Stimulated activated memory B cell treated with anti-CD40 and anti-IgM and Interleukin-4, amounts not matched to agents 10 μg/mL and 1 μg/mL and 100 μg/mL, for 72 hours (primary cell): ENCODE measurements around the gene DNAH9.
"Not testable (repeated sequence)": the region's sequence is repeated elsewhere in the genome, so short reads cannot be mapped to it uniquely, and the experiment has no call there.

Experiments used
- ATAC-seq: fragments of 150-1000 bp; cut with Tn5 transposase; 2 replicates; pipeline ENCODE4 v1.10.0; 2021
- H3K27ac Mint-ChIP-seq: one replicate; pipeline ENCODE4 v1.8.0; 2022; ENCODE audit warnings: mild to moderate bottlenecking, mixed read lengths
- H3K27me3 Mint-ChIP-seq: one replicate; pipeline ENCODE4 v1.8.0; 2022; ENCODE audit warnings: mixed read lengths
- H3K36me3 Mint-ChIP-seq: one replicate; pipeline ENCODE4 v1.8.0; 2022; ENCODE audit warnings: mixed read lengths
- H3K4me1 Mint-ChIP-seq: one replicate; pipeline ENCODE4 v1.8.0; 2022; ENCODE audit warnings: mixed read lengths
- H3K4me3 Mint-ChIP-seq: one replicate; pipeline ENCODE4 v1.8.0; 2022; ENCODE audit warnings: mild to moderate bottlenecking, moderate library complexity, mixed read lengths
- H3K9me3 Mint-ChIP-seq: one replicate; pipeline ENCODE4 v1.8.0; 2022; ENCODE audit warnings: mixed read lengths

Gene DNAH9

GRCh38 chr17:11949571-11949970 lies 351.3 kb downstream of the DNAH9 start:
- H3K36me3 Mint-ChIP-seq = peaks cover 19% of the 10 kb centered on the region
- not testable (repeated sequence) for ATAC-seq, H3K9me3 Mint-ChIP-seq, H3K4me1 Mint-ChIP-seq, H3K4me3 Mint-ChIP-seq, H3K27ac Mint-ChIP-seq, H3K27me3 Mint-ChIP-seq

GRCh38 chr17:11950771-11951519 lies 352.7 kb downstream of the DNAH9 start:
- Mint-ChIP-seq H3K36me3 (peaks cover 24% of the 10 kb centered on the region), H3K27me3 (no peaks in the 10 kb centered on the region), H3K4me1 (no peaks in the 10 kb centered on the region), H3K27ac (no peak overlapping the region), H3K4me3 (no peak overlapping the region), H3K9me3 (peaks cover 4% of the 10 kb centered on the region)
- no peak for ATAC-seq

DNA sequence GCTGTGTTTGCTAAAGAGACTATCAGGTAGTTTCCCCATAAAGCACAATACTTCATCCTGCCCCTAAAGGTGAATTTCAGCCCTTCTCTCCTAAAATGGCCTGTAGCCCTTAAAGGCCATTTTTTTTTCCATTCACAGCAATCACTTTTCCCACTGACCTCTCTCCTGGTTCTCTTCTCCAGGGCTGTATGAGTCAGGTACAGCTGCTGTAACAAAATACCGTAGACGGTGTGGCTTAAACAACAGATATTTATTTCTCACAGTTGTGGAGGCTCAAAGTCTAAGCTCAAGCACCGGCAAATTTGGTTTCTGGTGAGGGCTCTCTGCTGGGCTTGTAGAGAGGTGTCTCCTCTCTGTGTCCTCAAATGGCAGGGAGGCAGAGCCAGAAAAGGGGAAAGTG lies 354.3 kb downstream of the DNAH9 start:
- peaks cover 7% of the 10 kb centered on the region for H3K9me3 Mint-ChIP-seq
- H3K27me3 Mint-ChIP-seq = no peaks in the 10 kb centered on the region
- H3K27ac Mint-ChIP-seq = no peak overlapping the region
- no peaks in the 10 kb centered on the region for H3K4me1 Mint-ChIP-seq
- no peak for ATAC-seq
- H3K36me3 Mint-ChIP-seq = peaks cover 39% of the 10 kb centered on the region
- no peak overlapping the region for H3K4me3 Mint-ChIP-seq

DNA sequence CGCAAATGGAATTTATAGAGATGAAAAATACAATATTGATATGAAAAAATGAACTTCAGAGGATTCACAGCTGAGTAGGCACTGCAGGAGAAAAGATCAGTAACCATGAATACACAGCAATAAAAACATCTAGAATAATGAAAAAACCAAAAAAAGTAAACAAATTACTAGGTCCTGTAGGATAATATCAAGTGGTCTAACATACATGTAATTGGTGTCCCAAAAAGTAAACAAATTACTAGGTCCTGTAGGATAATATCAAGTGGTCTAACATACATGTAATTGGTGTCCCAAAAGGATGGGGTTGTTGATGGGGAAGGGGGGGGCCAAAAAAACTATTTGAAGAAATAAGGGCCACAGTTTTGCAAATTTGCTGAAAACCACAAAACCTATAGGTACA lies 355.7 kb downstream of the DNAH9 start:
- no peak for ATAC-seq
- Mint-ChIP-seq H3K27ac (no peak overlapping the region), H3K4me3 (no peak overlapping the region), H3K27me3 (no peaks in the 10 kb centered on the region), H3K9me3 (peaks cover 9% of the 10 kb centered on the region), H3K36me3 (peaks cover 50% of the 10 kb centered on the region), H3K4me1 (no peaks in the 10 kb centered on the region)

DNA sequence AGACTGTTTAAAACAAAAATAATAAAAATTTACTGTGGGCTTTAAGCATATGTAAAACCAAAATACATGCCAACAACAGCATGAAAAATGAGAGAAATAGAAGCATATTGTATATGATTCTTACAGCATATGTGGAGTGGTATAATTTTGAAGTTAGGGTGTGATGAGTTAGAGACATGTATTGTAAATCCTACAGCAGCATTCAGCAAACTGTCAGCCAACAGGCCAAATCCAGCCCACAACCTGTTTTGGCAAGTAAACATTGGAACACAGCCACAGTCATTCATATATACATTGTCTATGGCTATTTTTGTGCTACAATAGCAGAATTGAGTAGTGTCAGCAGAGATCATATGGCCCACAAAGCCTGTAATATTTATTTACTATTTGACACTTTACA lies 356.7 kb downstream of the DNAH9 start:
- no peak overlapping the region for H3K4me3 Mint-ChIP-seq
- no peak for ATAC-seq
- H3K36me3 Mint-ChIP-seq = peaks cover 50% of the 10 kb centered on the region
- peaks cover 9% of the 10 kb centered on the region for H3K9me3 Mint-ChIP-seq
- no peak overlapping the region for H3K27ac Mint-ChIP-seq
- H3K27me3 Mint-ChIP-seq = no peaks in the 10 kb centered on the region
- no peaks in the 10 kb centered on the region for H3K4me1 Mint-ChIP-seq

DNA sequence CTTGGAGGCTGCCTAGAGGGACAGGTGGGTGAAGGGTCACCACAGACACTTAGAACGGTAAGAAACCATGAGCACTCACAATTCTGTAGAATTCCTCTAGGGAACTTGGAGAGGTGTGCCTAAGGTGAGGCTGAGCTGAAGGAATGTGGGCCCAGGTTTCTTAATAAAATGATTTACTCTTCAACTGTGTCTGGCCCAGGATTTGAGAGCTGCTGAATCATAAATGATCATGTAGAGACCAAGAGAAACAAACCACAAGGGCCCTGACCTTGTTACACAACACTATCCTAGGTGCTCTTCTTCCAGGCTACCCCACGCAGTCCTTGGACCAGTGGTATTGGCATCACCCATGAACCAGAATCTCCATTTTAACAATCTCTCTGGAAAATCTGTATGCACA lies 371.3 kb downstream of the DNAH9 start:
- ATAC-seq = no peak
- Mint-ChIP-seq H3K4me1 (no peaks in the 10 kb centered on the region), H3K4me3 (no peak overlapping the region), H3K9me3 (peaks cover 31% of the 10 kb centered on the region), H3K27me3 (no peaks in the 10 kb centered on the region), H3K36me3 (peaks cover 67% of the 10 kb centered on the region), H3K27ac (no peak overlapping the region)

DNA sequence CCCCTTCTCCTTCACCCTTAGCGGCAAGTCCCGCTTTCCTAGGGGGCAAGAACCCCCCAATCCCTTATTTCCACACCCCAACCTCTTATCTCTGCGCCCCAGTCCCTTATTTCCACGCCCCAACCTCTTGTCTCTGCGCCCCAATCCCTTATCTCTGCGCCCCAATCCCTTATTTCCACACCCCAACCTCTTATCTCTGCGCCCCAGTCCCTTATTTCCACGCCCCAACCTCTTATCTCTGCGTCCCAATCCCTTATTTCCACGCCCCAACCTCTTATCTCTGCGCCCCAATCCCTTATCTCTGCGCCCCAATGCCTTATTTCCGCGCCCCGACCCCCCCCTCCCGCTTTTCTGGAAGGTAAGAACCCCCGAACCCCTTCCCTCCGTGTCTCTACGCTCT lies 374.5 kb downstream of the DNAH9 start:
- H3K4me1 Mint-ChIP-seq, H3K4me3 Mint-ChIP-seq, H3K27ac Mint-ChIP-seq, H3K27me3 Mint-ChIP-seq, ATAC-seq: not testable (repeated sequence)
- H3K9me3 Mint-ChIP-seq = peaks cover 12% of the 10 kb centered on the region
- peaks cover 72% of the 10 kb centered on the region for H3K36me3 Mint-ChIP-seq

DNA sequence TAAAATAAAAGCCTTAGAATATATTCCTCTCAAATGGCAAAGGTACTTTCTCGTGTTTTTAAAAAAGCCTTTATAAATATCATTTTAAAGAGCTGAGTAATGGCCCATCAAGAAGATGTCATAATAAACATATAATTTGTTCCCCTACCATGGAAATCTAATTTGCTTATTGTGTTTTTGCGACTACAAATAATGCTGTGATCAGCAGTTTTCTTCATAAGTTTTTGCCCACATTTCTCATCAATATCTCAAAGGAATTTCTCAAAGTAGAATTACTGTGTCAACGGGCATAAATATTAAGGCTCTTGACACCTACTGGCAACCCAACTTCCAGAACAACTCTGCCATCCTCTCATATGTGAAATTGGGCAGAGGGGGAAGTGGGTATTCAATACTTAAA lies 381.5 kb downstream of the DNAH9 start:
- H3K36me3 Mint-ChIP-seq = peaks cover 84% of the 10 kb centered on the region
- H3K27me3 Mint-ChIP-seq = no peaks in the 10 kb centered on the region
- no peak overlapping the region for H3K27ac Mint-ChIP-seq
- H3K9me3 Mint-ChIP-seq = no peaks in the 10 kb centered on the region
- ATAC-seq = no peak
- no peaks in the 10 kb centered on the region for H3K4me1 Mint-ChIP-seq
- H3K4me3 Mint-ChIP-seq = no peak overlapping the region

DNA sequence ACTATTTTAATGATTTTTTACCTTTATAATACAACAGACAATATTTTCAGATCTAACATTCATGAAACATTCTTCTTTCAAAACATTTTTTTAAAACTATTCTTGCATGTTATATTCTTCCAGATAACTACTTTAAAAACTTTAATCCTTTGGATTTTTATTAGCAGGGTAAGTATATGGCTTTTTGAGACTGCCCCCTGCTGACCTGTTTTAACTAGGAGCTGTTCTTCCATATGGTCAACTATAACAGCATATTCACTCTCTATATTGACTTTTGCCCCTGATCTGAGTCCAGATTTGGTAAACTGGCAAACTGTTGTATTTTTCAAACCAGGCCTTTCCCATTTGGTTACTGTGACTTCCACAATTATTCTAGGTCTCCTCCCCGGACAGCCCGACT lies 382.5 kb downstream of the DNAH9 start:
- no peaks in the 10 kb centered on the region for H3K27me3 Mint-ChIP-seq
- ATAC-seq = no peak
- H3K27ac Mint-ChIP-seq = no peak overlapping the region
- H3K36me3 Mint-ChIP-seq = peaks cover 76% of the 10 kb centered on the region
- H3K4me1 Mint-ChIP-seq = no peaks in the 10 kb centered on the region
- H3K9me3 Mint-ChIP-seq = no peaks in the 10 kb centered on the region
- H3K4me3 Mint-ChIP-seq = no peak overlapping the region

GRCh38 chr17:11981862-11982261 lies 383.6 kb downstream of the DNAH9 start:
- Mint-ChIP-seq H3K4me3 (no peak overlapping the region), H3K36me3 (peaks cover 65% of the 10 kb centered on the region), H3K9me3 (no peaks in the 10 kb centered on the region), H3K27me3 (no peaks in the 10 kb centered on the region), H3K27ac (no peak overlapping the region), H3K4me1 (no peaks in the 10 kb centered on the region)
- no peak for ATAC-seq

- H3K36me3 Mint-ChIP-seq = peaks cover 66% of the 10 kb centered on the region
- H3K27me3 Mint-ChIP-seq = no peaks in the 10 kb centered on the region
- no peak overlapping the region for H3K27ac Mint-ChIP-seq
Measured at GRCh38 chr17:11986179-11986941, 388.1 kb downstream of the DNAH9 start.

GRCh38 chr17:11986942-11987329 lies 388.7 kb downstream of the DNAH9 start:
- no peak overlapping the region for H3K27ac Mint-ChIP-seq
- no peaks in the 10 kb centered on the region for H3K27me3 Mint-ChIP-seq
- ATAC-seq = no peak
- H3K36me3 Mint-ChIP-seq = peaks cover 63% of the 10 kb centered on the region
- H3K4me1 Mint-ChIP-seq = peaks cover 17% of the 10 kb centered on the region
- no peaks in the 10 kb centered on the region for H3K9me3 Mint-ChIP-seq
- H3K4me3 Mint-ChIP-seq = no peak overlapping the region

More at GRCh38 chr17:11986179-11986941, 388.1 kb downstream of the DNAH9 start:
- Mint-ChIP-seq H3K4me3 (no peak overlapping the region), H3K9me3 (no peaks in the 10 kb centered on the region), H3K4me1 (peaks cover 17% of the 10 kb centered on the region)
- ATAC-seq = no peak

GRCh38 chr17:11990363-11990983 lies 392.2 kb downstream of the DNAH9 start:
- Mint-ChIP-seq H3K4me3 (no peak overlapping the region), H3K9me3 (no peaks in the 10 kb centered on the region), H3K27ac (no peak overlapping the region), H3K27me3 (no peaks in the 10 kb centered on the region), H3K36me3 (peaks cover 42% of the 10 kb centered on the region), H3K4me1 (peaks cover 22% of the 10 kb centered on the region)
- no peak for ATAC-seq

DNA sequence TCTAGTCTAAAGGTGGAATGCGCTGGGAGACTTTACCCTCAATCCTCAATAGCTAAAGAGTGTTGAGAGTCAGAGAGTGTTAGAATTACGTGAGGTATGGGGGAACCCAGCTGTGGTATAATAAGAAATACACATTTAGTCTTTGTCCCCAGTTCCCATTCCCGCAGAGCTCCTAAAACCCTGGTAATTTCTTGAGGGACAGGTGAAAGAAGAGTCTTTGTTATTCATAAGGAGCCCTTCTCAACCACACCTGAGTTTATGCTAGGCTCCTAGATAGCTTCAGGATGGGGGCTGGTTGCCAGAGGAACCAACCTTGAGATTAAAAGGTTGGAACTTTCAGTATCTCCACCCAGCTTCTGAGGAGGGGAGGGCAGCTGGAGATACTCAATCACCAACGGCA lies 393.2 kb downstream of the DNAH9 start:
- Mint-ChIP-seq H3K27me3 (no peaks in the 10 kb centered on the region), H3K4me1 (peaks cover 22% of the 10 kb centered on the region), H3K9me3 (no peaks in the 10 kb centered on the region), H3K4me3 (no peak overlapping the region), H3K27ac (no peak overlapping the region), H3K36me3 (peaks cover 42% of the 10 kb centered on the region)
- ATAC-seq = no peak

DNA sequence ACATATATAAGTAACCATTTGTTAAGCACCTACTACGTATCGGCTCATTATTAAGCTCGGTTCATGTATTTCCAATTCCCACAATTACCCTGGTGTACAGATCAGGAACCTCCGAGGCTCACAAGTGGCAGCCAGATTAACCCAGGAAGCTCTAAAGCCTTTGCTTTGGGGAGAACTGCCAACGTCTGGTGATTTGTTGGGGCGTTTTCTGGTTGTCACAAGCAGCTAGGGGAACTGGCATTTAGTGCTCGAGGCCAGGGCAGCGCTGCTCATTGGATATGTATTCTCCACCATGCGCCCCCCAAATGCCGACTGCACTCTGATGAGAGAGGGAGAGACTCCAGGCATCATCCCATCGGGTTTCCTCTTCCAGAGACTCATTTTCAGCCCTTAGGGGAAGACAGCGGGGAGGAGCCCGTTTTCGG lies 398.5 kb downstream of the DNAH9 start:
- Mint-ChIP-seq H3K27me3 (no peaks in the 10 kb centered on the region), H3K4me1 (peaks cover 14% of the 10 kb centered on the region), H3K9me3 (peaks cover 4% of the 10 kb centered on the region)

More for the DNA sequence above, 398.5 kb downstream of the DNAH9 start:
- Mint-ChIP-seq H3K27ac (peak overlapping the region; percentile 88), H3K4me3 (peak overlapping the region; percentile 88), H3K36me3 (peaks cover 10% of the 10 kb centered on the region)
- ATAC-seq = peak; percentile 67
